ENCODE results near the gene CCHCR1. TPM values are rescaled to one million over a fixed set of nuclear protein-coding genes. Genes with fewer than 3 reads are reported as not detected.

Gene CCHCR1
- polyA plus RNA-seq, 1 experiment = 10.4 TPM

GRCh38 chr6:31114970-31115849 is 42.4 kb downstream of the CCHCR1 start:
- Histone ChIP-seq H3K27me3 (ENCODE audit: control insufficient read depth, insufficient read depth, low read length) (peaks cover 10% of the 10 kb centered on the region), H3K9me3 (ENCODE audit: control insufficient read depth, insufficient read depth, low read length) (no peaks in the 10 kb centered on the region; the same call in 1 of the 2 replicates), H3K27ac (ENCODE audit: low read depth, low read length) (peak overlapping the region; percentile 77), H3K4me3 (ENCODE audit: low read depth, low read length) (peak overlapping the region; percentile 41)
- no peak for DNase-seq (ENCODE audit: low read depth, low spot score)
- TF ChIP-seq, protein P1, sequence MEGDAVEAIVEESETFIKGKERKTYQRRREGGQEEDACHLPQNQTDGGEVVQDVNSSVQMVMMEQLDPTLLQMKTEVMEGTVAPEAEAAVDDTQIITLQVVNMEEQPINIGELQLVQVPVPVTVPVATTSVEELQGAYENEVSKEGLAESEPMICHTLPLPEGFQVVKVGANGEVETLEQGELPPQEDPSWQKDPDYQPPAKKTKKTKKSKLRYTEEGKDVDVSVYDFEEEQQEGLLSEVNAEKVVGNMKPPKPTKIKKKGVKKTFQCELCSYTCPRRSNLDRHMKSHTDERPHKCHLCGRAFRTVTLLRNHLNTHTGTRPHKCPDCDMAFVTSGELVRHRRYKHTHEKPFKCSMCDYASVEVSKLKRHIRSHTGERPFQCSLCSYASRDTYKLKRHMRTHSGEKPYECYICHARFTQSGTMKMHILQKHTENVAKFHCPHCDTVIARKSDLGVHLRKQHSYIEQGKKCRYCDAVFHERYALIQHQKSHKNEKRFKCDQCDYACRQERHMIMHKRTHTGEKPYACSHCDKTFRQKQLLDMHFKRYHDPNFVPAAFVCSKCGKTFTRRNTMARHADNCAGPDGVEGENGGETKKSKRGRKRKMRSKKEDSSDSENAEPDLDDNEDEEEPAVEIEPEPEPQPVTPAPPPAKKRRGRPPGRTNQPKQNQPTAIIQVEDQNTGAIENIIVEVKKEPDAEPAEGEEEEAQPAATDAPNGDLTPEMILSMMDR (IDR thresholded peaks at IDR 0.05; ENCODE audit: low read depth, low read length) = 0 out of 2 replicates have a peak, but pooled peaks have one; percentile 24
- CTCF ChIA-PET = interaction anchor here (0.6 to 5.4 kb wide), 8 partner anchors 13 to 398 kb away, joined by 3 to 30 read pairs (median 4); partner anchors contain the start of gene MDC1
- POLR2A ChIA-PET = no interaction called here

DNA sequence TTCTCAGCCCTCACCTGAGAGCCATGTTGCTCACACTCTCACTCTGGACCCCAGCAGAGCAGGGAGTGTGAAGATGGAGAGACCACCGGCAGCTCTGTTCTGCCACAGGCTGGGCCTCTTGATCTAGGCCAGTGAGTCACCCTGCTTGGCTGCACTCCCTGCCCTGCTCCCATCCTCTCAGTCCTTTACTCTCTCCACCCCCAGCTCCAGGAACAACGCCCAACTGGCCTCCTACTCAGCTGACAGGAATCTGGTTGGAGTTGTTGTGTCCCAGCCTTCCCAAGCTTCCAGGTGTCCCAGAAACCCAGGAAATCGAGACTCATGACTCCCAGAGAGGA is 43.1 kb downstream of the CCHCR1 start, which contains the start of gene PSORS1C1:
PSORS1C1 (plus strand) TSS at position 260 of the 338 bp plus-strand sequence. CDS start 14,833 bp downstream, outside the sequence.
- ChIA-PET CTCF (interaction anchor here (0.6 to 5.4 kb wide), 6 partner anchors 12 to 397 kb away, joined by 3 to 30 read pairs (median 4); partner anchors contain the start of gene MDC1), POLR2A (no interaction called here)
- Histone ChIP-seq H3K27me3 (ENCODE audit: control insufficient read depth, insufficient read depth, low read length) (peaks cover 17% of the 10 kb centered on the region), H3K27ac (ENCODE audit: low read depth, low read length) (peak within 1 kb of the TSS; percentile 77), H3K9me3 (ENCODE audit: control insufficient read depth, insufficient read depth, low read length) (no peaks in the 10 kb centered on the region; the same call in 1 of the 2 replicates), H3K4me3 (ENCODE audit: low read depth, low read length) (peak within 1 kb of the TSS; percentile 41)
- peak; percentile 80 for DNase-seq (ENCODE audit: low read depth, low spot score)
- TF ChIP-seq, protein P1 (IDR thresholded peaks at IDR 0.05; ENCODE audit: low read depth, low read length) = no peak

DNA sequence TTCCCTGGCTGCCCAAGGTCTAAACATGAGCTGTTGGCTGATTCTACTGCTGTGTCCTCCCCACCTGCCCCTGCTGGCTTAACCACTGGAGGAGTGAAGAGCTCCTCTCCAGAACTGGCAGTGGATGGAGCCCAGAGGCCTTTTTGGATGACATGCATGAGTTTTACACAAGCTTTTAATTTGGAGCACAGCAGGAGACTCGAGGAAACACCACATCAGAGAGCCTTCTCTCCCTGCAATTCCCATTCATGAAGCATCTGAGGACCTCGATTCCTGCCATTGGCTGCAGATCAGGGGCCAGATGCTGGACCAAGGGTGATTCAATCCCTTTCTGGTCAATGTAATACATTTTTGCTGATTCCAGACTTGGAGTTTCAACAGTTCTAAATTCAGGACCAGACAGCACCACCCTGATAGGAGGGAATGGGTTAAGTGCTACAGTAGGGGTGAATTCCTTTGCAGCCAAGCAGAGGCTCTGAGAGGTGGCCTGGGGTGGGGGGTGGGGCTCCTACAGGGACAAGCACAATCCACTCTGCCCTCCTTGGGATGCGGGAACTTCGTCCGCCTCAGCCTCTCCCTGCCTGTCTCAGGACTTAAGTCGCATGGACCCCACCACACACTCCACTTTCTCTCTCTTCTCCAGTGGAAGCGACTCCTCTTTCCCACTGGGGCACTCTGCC is 43.6 kb downstream of the CCHCR1 start:
- no peaks in the 10 kb centered on the region; the same call in 1 of the 2 replicates for H3K9me3 ChIP-seq (ENCODE audit: control insufficient read depth, insufficient read depth, low read length)
- ChIA-PET POLR2A (interaction anchor here (0.5 kb wide), 1 partner anchor 21 kb away, joined by 6 read pairs; no protein-coding TSS in a partner anchor), CTCF (interaction anchor here (0.6 to 1.8 kb wide), 7 partner anchors 12 to 573 kb away, joined by 3 to 5 read pairs (median 4); partner anchors contain the start of gene MDC1)
- no peak overlapping the region for H3K4me3 ChIP-seq (ENCODE audit: low read depth, low read length)
- TF ChIP-seq, protein P1 (IDR thresholded peaks at IDR 0.05; ENCODE audit: low read depth, low read length) = no peak
- H3K27ac ChIP-seq (ENCODE audit: low read depth, low read length) = peak overlapping the region; percentile 77
- peaks cover 19% of the 10 kb centered on the region for H3K27me3 ChIP-seq (ENCODE audit: control insufficient read depth, insufficient read depth, low read length)
- DNase-seq (ENCODE audit: low read depth, low spot score) = no peak

DNA sequence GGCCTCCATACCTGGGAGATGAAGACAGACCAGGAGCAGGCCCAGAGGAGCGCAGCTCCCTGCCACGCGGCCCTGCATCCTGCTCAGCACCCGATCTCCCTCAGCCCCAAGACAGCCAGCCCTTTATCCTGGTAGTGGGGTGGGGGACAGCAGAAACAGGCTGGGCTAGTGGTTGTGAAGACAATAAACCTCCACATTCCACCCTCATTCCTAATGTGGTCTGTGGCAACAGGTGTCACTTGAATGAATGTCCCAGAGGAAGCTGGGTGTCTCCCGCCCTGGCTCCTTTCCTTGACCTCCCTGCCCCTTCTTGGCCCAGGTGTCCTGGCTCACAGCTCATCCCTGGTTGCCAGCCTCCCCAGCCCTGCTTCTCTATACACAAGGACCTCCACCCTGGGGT is 45.1 kb downstream of the CCHCR1 start, which contains the start of gene C6orf15:
C6orf15 (minus strand) TSS at position 98 of the 400 bp plus-strand sequence; CDS start at position 78, 20 bp downstream.
- H3K27ac ChIP-seq (ENCODE audit: low read depth, low read length) = no peak within 1 kb of the TSS
- POLR2A ChIA-PET = interaction anchor here (0.6 kb wide), 1 partner anchor 12 kb away, joined by 3 read pairs; no protein-coding TSS in a partner anchor
- peaks cover 22% of the 10 kb centered on the region for H3K27me3 ChIP-seq (ENCODE audit: control insufficient read depth, insufficient read depth, low read length)
- CTCF ChIA-PET = no interaction called here
- no peak within 1 kb of the TSS for H3K4me3 ChIP-seq (ENCODE audit: low read depth, low read length)
- no peak for DNase-seq (ENCODE audit: low read depth, low spot score)
- H3K9me3 ChIP-seq (ENCODE audit: control insufficient read depth, insufficient read depth, low read length) = no peaks in the 10 kb centered on the region; the same call in 1 of the 2 replicates
- TF ChIP-seq, protein P1 (IDR thresholded peaks at IDR 0.05; ENCODE audit: low read depth, low read length) = no peak

Data from AG04450 (cell line).